Esophagus muscularis mucosa (tissue), 3 donors: Measurements from ENCODE around the gene SPDEF.
A peak's percentile ranks its signal among the peaks of the same experiment; 100 is the strongest.

Source experiments
- CTCF ChIP-seq, 3 experiments: fragments of 200-600 bp in 2 of 3; fragments of 450-650 bp in 1 of 3; sonication (generic) in 2 of 3; IDR thresholded peaks; one replicate each; pipeline ENCODE4 v1.5.1; 2017 to 2019; ENCODE audit warnings: antibody characterized with exemption in 3 of 3, mild to moderate bottlenecking in 2 of 3, moderate library complexity in 1 of 3
- POLR2A ChIP-seq: fragments of 450-650 bp; IDR thresholded peaks from one replicate; pipeline ENCODE4 v1.6.1; 2017; ENCODE audit warnings: antibody characterized with exemption, moderate library complexity, mild to moderate bottlenecking, low read depth
- POLR2AphosphoS5 ChIP-seq, 2 donors: sonication (generic); formaldehyde crosslinking; IDR thresholded peaks; one replicate each; pipeline ENCODE4 v1.6.1; 2017; ENCODE audit warnings: antibody characterized with exemption in 2 of 2

DNA sequence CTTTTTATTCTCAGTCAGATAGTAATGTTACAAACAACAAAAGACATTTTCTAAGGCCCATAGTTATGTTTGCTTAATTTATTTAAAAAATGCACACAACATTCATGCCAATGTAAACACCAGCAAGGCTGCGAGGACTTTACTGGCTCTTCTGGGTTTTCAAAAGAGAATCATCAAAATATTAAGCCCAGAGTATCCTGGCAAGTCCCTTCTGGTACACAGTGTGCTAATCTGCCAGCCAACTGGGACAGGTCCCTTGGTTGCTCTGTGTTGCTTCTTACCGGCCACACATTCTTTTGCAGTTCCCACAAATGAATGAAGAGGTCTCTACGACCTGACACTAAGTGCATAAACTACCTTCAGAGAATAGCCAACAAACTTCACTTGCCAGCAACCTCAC is 42.6 kb upstream of the SPDEF start:
- TF ChIP-seq CTCF (IDR thresholded peaks at IDR 0.05) (no peak), POLR2A (no peak), POLR2AphosphoS5 (IDR thresholded peaks at IDR 0.05) (peak; percentile 20 to 33)
